Vagina (tissue), 2 donors: ENCODE data around the gene NUDT17. TPM values are rescaled to one million over a fixed set of nuclear protein-coding genes. Genes with fewer than 3 reads are reported as not detected.

Source experiments
- DNase-seq, 2 donors: peaks; one replicate each; pipeline ENCODE4 v3.0.0-alpha.2; 2017; ENCODE audit errors: extremely low spot score in 2 of 2
- H3K27ac ChIP-seq: fragments of 200-600 bp; sonication (generic); one replicate; pipeline ENCODE4 v1.5.1; 2019
- H3K27me3 ChIP-seq: fragments of 200-600 bp; sonication (generic); one replicate; pipeline ENCODE4 v1.5.1; 2019
- H3K36me3 ChIP-seq, 2 donors: fragments of 200-600 bp; sonication (generic); one replicate each; pipeline ENCODE4 v1.5.1; 2017 to 2019
- H3K4me1 ChIP-seq: fragments of 200-600 bp; sonication (generic); one replicate; pipeline ENCODE4 v1.5.1; 2019
- H3K4me3 ChIP-seq, 2 donors: fragments of 200-600 bp; sonication (generic); 1 replicate in 1 of 2; 2 replicates in 1 of 2; pipeline ENCODE4 v1.5.1; 2016 to 2019
- H3K9me3 ChIP-seq: fragments of 200-600 bp; sonication (generic); one replicate; pipeline ENCODE4 v1.5.1; 2019
- POLR2A ChIP-seq, 2 donors: fragments of 450-650 bp; IDR thresholded peaks; one replicate each; pipeline ENCODE4 v1.6.1; 2017; ENCODE audit warnings: antibody characterized with exemption in 2 of 2, mild to moderate bottlenecking in 2 of 2, moderate library complexity in 2 of 2
- POLR2AphosphoS5 ChIP-seq, 2 donors: sonication (generic); formaldehyde crosslinking; IDR thresholded peaks; one replicate each; pipeline ENCODE4 v1.9.0; 2017; ENCODE audit warnings: antibody characterized with exemption in 2 of 2, mild to moderate bottlenecking in 2 of 2, low read depth in 1 of 2; ENCODE audit not compliant: insufficient read depth in 1 of 2
- intact Hi-C: fragments of 100-400 bp; cut with DNase I; formaldehyde crosslinking; loops from one replicate; pipeline ENCODE4 v1.15.1; 2023
- total RNA-seq: library from RNA; depleted of rRNA; stranded (reverse); fragments of >200 nt; gene quantifications from one replicate; pipeline ENCODE4 v1.2.3, GENCODE V29; 2016
- TF ChIP-seq, protein P1 (sequence below), 3 experiments: fragments of 450-650 bp in 2 of 3; fragments of 200-600 bp in 1 of 3; sonication (generic) in 1 of 3; IDR thresholded peaks; one replicate each; pipeline ENCODE4 v1.5.1; 2017 to 2019; ENCODE audit warnings: antibody characterized with exemption in 3 of 3, mild to moderate bottlenecking in 2 of 3, moderate library complexity in 2 of 3

The NUDT17 gene
- total RNA-seq, 1 donor from 2014 or later = 2.5 TPM

DNA sequence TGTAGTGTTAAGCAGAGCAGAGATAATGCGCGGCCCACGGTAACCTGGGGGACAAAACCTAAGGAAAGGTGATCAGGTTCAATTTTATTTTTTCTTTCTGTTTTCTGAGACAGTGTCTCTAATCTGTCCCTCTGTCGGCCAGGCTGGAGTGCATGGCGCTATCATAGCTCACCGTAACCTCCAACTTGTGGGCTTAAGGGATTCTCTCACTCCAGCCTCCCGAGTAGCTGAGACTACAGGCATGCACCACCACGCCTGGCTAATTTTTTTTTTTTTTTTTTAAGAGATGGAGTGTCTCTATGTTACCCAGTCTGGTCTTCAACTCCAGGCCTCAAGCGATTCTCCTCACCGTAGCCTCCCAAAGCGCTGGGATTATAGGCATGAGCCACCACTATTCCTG is 41.0 kb downstream of the NUDT17 start:
- intact Hi-C loops = no loop called here
- Histone ChIP-seq H3K27ac (peak overlapping the region; percentile 45), H3K9me3 (no peaks in the 10 kb centered on the region), H3K4me3 (peak overlapping the region; percentile 55 to 56), H3K27me3 (no peaks in the 10 kb centered on the region), H3K36me3 (no peaks in the 10 kb centered on the region), H3K4me1 (peaks cover 22% of the 10 kb centered on the region)
- DNase-seq = no peak
- no peak for TF ChIP-seq POLR2A (IDR thresholded peaks at IDR 0.05)
- no peak for TF ChIP-seq POLR2AphosphoS5 (IDR thresholded peaks at IDR 0.05; ENCODE audit: insufficient read depth in 1 of 2, low read depth in 1 of 2)
- TF ChIP-seq, protein P1, sequence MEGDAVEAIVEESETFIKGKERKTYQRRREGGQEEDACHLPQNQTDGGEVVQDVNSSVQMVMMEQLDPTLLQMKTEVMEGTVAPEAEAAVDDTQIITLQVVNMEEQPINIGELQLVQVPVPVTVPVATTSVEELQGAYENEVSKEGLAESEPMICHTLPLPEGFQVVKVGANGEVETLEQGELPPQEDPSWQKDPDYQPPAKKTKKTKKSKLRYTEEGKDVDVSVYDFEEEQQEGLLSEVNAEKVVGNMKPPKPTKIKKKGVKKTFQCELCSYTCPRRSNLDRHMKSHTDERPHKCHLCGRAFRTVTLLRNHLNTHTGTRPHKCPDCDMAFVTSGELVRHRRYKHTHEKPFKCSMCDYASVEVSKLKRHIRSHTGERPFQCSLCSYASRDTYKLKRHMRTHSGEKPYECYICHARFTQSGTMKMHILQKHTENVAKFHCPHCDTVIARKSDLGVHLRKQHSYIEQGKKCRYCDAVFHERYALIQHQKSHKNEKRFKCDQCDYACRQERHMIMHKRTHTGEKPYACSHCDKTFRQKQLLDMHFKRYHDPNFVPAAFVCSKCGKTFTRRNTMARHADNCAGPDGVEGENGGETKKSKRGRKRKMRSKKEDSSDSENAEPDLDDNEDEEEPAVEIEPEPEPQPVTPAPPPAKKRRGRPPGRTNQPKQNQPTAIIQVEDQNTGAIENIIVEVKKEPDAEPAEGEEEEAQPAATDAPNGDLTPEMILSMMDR (IDR thresholded peaks at IDR 0.05) = no peak

DNA sequence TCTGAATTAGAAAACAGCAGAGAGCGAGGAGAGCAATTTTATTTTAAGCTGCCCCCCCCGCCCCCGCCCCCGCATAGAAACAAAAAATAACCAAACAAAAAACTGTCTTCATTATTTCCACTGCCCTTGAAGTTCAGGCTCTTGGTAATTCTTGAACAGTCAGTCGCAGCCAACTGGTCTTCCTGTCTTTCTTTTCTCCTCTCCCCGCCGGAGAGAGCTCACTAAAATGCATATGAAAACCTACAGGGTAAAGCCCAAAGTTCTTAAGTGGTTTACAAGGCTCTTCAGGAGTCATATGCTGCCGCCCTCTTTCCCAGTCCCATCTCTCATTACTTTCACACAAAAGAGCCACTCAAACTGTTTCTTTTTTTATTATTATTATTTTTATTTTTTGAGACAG is 41.4 kb downstream of the NUDT17 start:
- Histone ChIP-seq H3K27me3 (no peaks in the 10 kb centered on the region), H3K27ac (peak overlapping the region; percentile 45), H3K9me3 (no peaks in the 10 kb centered on the region), H3K4me1 (peaks cover 25% of the 10 kb centered on the region), H3K36me3 (no peaks in the 10 kb centered on the region), H3K4me3 (no peak overlapping the region)
- DNase-seq = no peak
- TF ChIP-seq, protein P1 (IDR thresholded peaks at IDR 0.05) = no peak
- TF ChIP-seq POLR2A (IDR thresholded peaks at IDR 0.05) = no peak
- TF ChIP-seq POLR2AphosphoS5 (IDR thresholded peaks at IDR 0.05; ENCODE audit: insufficient read depth in 1 of 2, low read depth in 1 of 2) = no peak
- intact Hi-C loops = no loop called here

DNA sequence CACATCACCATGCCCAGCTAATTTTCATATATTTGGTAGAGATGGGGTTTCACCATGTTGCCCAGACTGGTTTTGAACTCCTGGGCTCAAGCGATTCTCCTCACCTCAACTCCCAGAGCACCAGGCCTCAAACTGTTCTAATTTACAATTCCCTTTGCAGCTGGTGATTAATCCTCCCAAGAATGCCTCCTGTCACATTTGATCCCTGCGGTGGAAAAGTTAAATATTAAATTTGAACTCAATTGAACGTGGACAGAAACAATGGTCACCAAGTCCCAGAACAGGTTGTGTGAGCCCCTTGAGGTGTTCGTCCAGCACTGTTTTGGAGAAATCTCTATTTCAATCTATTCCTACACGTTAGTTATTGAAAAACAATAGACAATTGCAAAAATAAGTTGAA is 42.2 kb downstream of the NUDT17 start:
- no peak for TF ChIP-seq POLR2A (IDR thresholded peaks at IDR 0.05)
- TF ChIP-seq POLR2AphosphoS5 (IDR thresholded peaks at IDR 0.05; ENCODE audit: insufficient read depth in 1 of 2, low read depth in 1 of 2) = no peak
- TF ChIP-seq, protein P1 (IDR thresholded peaks at IDR 0.05) = no peak

DNA sequence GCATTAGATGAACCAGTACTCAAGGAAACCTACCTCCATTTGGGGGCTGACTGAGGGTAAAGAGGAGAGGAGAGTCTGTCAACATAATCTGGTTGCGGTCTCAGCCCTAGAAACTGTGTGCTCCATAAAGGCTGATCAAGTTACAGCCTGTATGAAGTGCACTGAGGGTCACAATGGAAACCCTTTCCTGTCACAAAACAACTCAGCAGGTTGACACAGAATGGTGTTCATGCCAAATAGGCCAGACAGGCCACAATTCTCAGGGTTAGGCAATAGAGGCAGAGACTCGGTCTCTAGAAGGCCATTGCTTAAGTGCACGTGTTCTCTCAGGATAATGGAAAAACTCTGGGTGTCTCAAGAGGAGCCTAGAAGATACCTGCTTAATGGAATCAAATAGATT is 44.3 kb downstream of the NUDT17 start:
- peak in 1 of 2 donors; percentile 78 for DNase-seq
- Histone ChIP-seq H3K4me1 (peaks cover 38% of the 10 kb centered on the region), H3K27me3 (no peaks in the 10 kb centered on the region), H3K36me3 (no peaks in the 10 kb centered on the region), H3K9me3 (no peaks in the 10 kb centered on the region), H3K27ac (peak overlapping the region; percentile 96), H3K4me3 (no peak overlapping the region)
- TF ChIP-seq POLR2A (IDR thresholded peaks at IDR 0.05) = no peak
- no peak for TF ChIP-seq POLR2AphosphoS5 (IDR thresholded peaks at IDR 0.05; ENCODE audit: insufficient read depth in 1 of 2, low read depth in 1 of 2)
- TF ChIP-seq, protein P1 (IDR thresholded peaks at IDR 0.05) = no peak
- intact Hi-C loops = no loop called here

More for the DNA sequence above, 42.2 kb downstream of the NUDT17 start:
- Histone ChIP-seq H3K36me3 (no peaks in the 10 kb centered on the region), H3K9me3 (no peaks in the 10 kb centered on the region), H3K27ac (no peak overlapping the region), H3K4me3 (no peak overlapping the region), H3K4me1 (peaks cover 32% of the 10 kb centered on the region), H3K27me3 (no peaks in the 10 kb centered on the region)
- intact Hi-C loops = no loop called here
- peak in 1 of 2 donors; percentile 62 for DNase-seq

DNA sequence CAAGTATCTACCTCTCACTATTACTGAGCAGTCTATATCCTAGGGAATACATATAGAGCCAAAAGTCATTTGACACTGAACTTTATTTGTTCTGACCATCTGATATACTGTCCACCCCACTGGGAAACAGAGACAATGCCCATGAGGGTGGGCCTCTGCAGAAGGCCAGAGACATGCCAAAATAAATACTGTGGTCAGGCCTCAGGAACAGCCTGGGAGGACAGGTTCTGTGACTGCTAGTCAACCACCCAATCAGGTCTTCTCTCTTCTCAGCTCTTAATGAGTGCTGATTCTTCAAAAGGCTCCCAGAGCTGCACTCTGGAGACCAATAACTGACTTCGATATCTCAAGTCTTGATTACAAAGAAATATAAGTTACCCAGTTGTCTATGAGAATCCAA is 45.7 kb downstream of the NUDT17 start:
- Histone ChIP-seq H3K36me3 (no peaks in the 10 kb centered on the region), H3K27ac (peak overlapping the region; percentile 96), H3K4me3 (no peak overlapping the region), H3K9me3 (no peaks in the 10 kb centered on the region), H3K4me1 (peaks cover 31% of the 10 kb centered on the region), H3K27me3 (no peaks in the 10 kb centered on the region)
- TF ChIP-seq POLR2A (IDR thresholded peaks at IDR 0.05) = no peak
- TF ChIP-seq POLR2AphosphoS5 (IDR thresholded peaks at IDR 0.05; ENCODE audit: insufficient read depth in 1 of 2, low read depth in 1 of 2) = no peak
- TF ChIP-seq, protein P1 (IDR thresholded peaks at IDR 0.05) = no peak
- intact Hi-C loops = no loop called here
- DNase-seq = peak in 1 of 2 donors; percentile 84
